ENCODE measurements around the gene SLC16A1. TPM values are rescaled to one million over a fixed set of nuclear protein-coding genes. Genes with fewer than 3 reads are reported as not detected.

SLC16A1 gene
- total and polyA plus RNA-seq, 4 donors = 28.3 to 87.3 (median 34.5) TPM

- Histone ChIP-seq H3K4me3 (ENCODE audit: low read depth in 1 of 3, low read length in 3 of 3) (peak overlapping the region; percentile 65 to 94 (median 89)), H3K4me1 (ENCODE audit: control insufficient read depth in 4 of 4, insufficient read depth in 4 of 4, low read length in 3 of 4) (peaks cover 4 to 35% (median 9%) of the 10 kb centered on the region in 4 donors), H3K9me3 (ENCODE audit: control insufficient read depth in 4 of 4, low read length in 3 of 4) (no peaks in the 10 kb centered on the region), H3K27ac (ENCODE audit: low read depth in 1 of 2, low read length in 2 of 2) (peak overlapping the region; percentile 91 to 97), H3K36me3 (ENCODE audit: control insufficient read depth in 4 of 4, insufficient read depth in 3 of 4, low read depth in 1 of 4, low read length in 3 of 4) (peaks cover 0 to 2% (median 0%) of the 10 kb centered on the region in 4 donors), H3K27me3 (ENCODE audit: control insufficient read depth in 4 of 4, insufficient read depth in 4 of 4, low read length in 3 of 4) (no peaks in the 10 kb centered on the region), H3K9ac (ENCODE audit: low read depth in 1 of 2, low read length in 2 of 2) (peak overlapping the region; percentile 61 to 86)
- WGBS = 1% methylated on average over 29 of the region's 29 CpGs
- DNase-seq (ENCODE audit: low spot score) = peak; percentile 66
- TF ChIP-seq, protein P1, sequence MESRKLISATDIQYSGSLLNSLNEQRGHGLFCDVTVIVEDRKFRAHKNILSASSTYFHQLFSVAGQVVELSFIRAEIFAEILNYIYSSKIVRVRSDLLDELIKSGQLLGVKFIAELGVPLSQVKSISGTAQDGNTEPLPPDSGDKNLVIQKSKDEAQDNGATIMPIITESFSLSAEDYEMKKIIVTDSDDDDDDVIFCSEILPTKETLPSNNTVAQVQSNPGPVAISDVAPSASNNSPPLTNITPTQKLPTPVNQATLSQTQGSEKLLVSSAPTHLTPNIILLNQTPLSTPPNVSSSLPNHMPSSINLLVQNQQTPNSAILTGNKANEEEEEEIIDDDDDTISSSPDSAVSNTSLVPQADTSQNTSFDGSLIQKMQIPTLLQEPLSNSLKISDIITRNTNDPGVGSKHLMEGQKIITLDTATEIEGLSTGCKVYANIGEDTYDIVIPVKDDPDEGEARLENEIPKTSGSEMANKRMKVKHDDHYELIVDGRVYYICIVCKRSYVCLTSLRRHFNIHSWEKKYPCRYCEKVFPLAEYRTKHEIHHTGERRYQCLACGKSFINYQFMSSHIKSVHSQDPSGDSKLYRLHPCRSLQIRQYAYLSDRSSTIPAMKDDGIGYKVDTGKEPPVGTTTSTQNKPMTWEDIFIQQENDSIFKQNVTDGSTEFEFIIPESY (IDR thresholded peaks at IDR 0.05) = no peak
- TF ChIP-seq FOXA2 (IDR thresholded peaks at IDR 0.05) (no peak), RXRA (IDR thresholded peaks at IDR 0.05) (no peak), SP1 (IDR thresholded peaks at IDR 0.05) (no peak), GABPA (IDR thresholded peaks at IDR 0.05 in 1 of 2, conservative IDR thresholded peaks at IDR 0.05 in 1 of 2) (no peak)
- TF ChIP-seq, protein P2, sequence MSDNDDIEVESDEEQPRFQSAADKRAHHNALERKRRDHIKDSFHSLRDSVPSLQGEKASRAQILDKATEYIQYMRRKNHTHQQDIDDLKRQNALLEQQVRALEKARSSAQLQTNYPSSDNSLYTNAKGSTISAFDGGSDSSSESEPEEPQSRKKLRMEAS (IDR thresholded peaks at IDR 0.05) = no peak
Observed at GRCh38 chr1:112954945-112955772, 837 bp downstream of the SLC16A1 start.

DNA sequence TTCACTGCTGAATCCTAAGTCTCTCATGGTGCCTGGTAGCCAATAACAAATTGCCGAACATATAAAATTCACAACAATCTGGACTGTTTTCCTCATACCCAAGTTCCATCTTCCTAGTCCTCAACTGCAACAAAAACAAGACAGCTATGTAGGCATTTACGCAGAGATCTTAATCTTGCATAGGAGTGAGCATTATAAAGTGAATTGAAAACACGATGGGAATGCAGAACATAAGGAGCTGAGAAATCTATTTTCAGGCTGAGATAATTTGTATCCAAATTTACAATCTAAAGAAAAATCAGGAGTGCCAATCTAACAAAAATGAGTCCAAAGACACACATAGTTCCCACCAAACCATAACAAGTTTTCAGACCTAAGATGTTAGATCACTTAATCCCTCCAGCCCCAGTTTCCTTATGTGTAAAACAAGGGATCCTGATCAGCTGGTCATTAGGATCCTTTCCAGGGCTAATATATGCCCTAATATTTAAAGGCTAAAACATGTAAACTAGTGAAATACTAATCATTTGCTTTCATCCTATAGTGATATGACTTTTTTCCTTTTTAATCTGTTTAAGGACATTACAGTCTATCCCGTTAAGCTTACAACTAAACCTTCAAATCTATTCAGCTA is 1.9 kb downstream of the SLC16A1 start:
- H3K4me1 ChIP-seq (ENCODE audit: control insufficient read depth in 4 of 4, insufficient read depth in 4 of 4, low read length in 3 of 4) = peaks cover 4 to 35% (median 9%) of the 10 kb centered on the region in 4 donors
- no peak for DNase-seq (ENCODE audit: low spot score)
- H3K36me3 ChIP-seq (ENCODE audit: control insufficient read depth in 4 of 4, insufficient read depth in 3 of 4, low read depth in 1 of 4, low read length in 3 of 4) = peaks cover 0 to 2% (median 0%) of the 10 kb centered on the region in 4 donors
- H3K27ac ChIP-seq (ENCODE audit: low read depth in 1 of 2, low read length in 2 of 2) = no peak overlapping the region
- H3K9ac ChIP-seq (ENCODE audit: low read depth in 1 of 2, low read length in 2 of 2) = peak overlapping the region; percentile 61 to 86
- H3K27me3 ChIP-seq (ENCODE audit: control insufficient read depth in 4 of 4, insufficient read depth in 4 of 4, low read length in 3 of 4) = no peaks in the 10 kb centered on the region
- peak overlapping the region in 1 of 3 donors; percentile 89 for H3K4me3 ChIP-seq (ENCODE audit: low read depth in 1 of 3, low read length in 3 of 3)
- no peaks in the 10 kb centered on the region for H3K9me3 ChIP-seq (ENCODE audit: control insufficient read depth in 4 of 4, low read length in 3 of 4)
- TF ChIP-seq NR2F2 (IDR thresholded peaks at IDR 0.05) (no peak), REST (IDR thresholded peaks at IDR 0.05) (no peak), TAF1 (conservative IDR thresholded peaks at IDR 0.05) (no peak), CTCF (IDR thresholded peaks at IDR 0.05; ENCODE audit: low read depth, low read length, missing input control) (no peak), EGR1 (IDR thresholded peaks at IDR 0.05; ENCODE audit: low read depth in 2 of 2) (no peak), RAD21 (IDR thresholded peaks at IDR 0.05) (no peak), YY1 (IDR thresholded peaks at IDR 0.05) (no peak), GABPA (IDR thresholded peaks at IDR 0.05 in 1 of 2, conservative IDR thresholded peaks at IDR 0.05 in 1 of 2) (no peak), HNF4G (IDR thresholded peaks at IDR 0.05) (no peak), SP1 (IDR thresholded peaks at IDR 0.05) (no peak), FOXA2 (IDR thresholded peaks at IDR 0.05) (no peak)
- TF ChIP-seq, protein P2 (IDR thresholded peaks at IDR 0.05) = no peak
- WGBS = 75% methylated on average over 4 of the region's 4 CpGs
